GM12878 (cell line): ENCODE measurements around the gene SPOCK1. TPM values are rescaled to one million over a fixed set of nuclear protein-coding genes. Genes with fewer than 3 reads are reported as not detected.

Source experiments
- ATAC-seq: fragments of 200-7000 bp; cut with Tn5 transposase; 3 replicates; pipeline ENCODE4 v1.9.1; 2020; ENCODE audit warnings: mild to moderate bottlenecking, moderate library complexity
- BruUV-seq: library from RNA; stranded (reverse); fragments of 400-500 nt; replicated peaks from 2 replicates; lab custom pipeline; 2021; lab: Mats Ljungman, UMichigan
- CTCF ChIA-PET: fragments of 300-600 bp; sonication (Branson Sonifier 250); formaldehyde crosslinking; extraction: SDS; loops from one replicate; lab custom pipeline; 2021; ENCODE audit warnings: inconsistent platforms; lab: Yijun Ruan, JAX
- POLR2A ChIA-PET: fragments of 350-600 bp; formaldehyde crosslinking; extraction: SDS; loops from one replicate; lab custom pipeline; 2021; ENCODE audit warnings: inconsistent platforms; lab: Charles Lee
- RAD21 ChIA-PET: fragments of 300-600 bp; sonication (Branson Sonifier 250); formaldehyde crosslinking; loops from one replicate; lab custom pipeline; 2023; ENCODE audit warnings: antibody characterized with exemption; ENCODE audit not compliant: unreplicated experiment; lab: Charles Lee
- SMC1A ChIA-PET: fragments of 300-600 bp; sonication (Branson Sonifier 250); formaldehyde crosslinking; loops from one replicate; lab custom pipeline; 2023; ENCODE audit not compliant: unreplicated experiment, uncharacterized antibody; lab: Charles Lee
- DNase-seq: peaks from one replicate; pipeline ENCODE4 v3.0.0-alpha.2; 2011; ENCODE audit warnings: low read depth, low spot score
- FAIRE-seq: peaks from 3 replicates; lab custom pipeline; 2011; peaks lifted over from hg19 to GRCh38; lab: Jason Lieb, UNC
- H2AFZ ChIP-seq: 2 replicates; pipeline ENCODE4 v1.6.0; 2011; ENCODE audit warnings: low read depth, low read length, control low read depth; ENCODE audit not compliant: control insufficient read depth
- H3K27ac ChIP-seq: 2 replicates; pipeline ENCODE4 v1.5.1; 2011; ENCODE audit warnings: control low read depth; ENCODE audit not compliant: control insufficient read depth, insufficient read depth
- H3K27me3 ChIP-seq, 2 experiments: replicated peaks in 1 of 2; 2 replicates each; pipeline versions ENCODE4 v1.6.0 to v1.6.1; 2011; ENCODE audit warnings: low read length in 1 of 2; ENCODE audit not compliant: control insufficient read depth in 2 of 2, insufficient read depth in 2 of 2
- H3K36me3 ChIP-seq, 2 experiments: 2 replicates each; pipeline ENCODE4 v1.5.1; 2011; ENCODE audit warnings: low read length in 1 of 2; ENCODE audit not compliant: control insufficient read depth in 2 of 2, insufficient read depth in 2 of 2
- H3K4me1 ChIP-seq: 2 replicates; pipeline ENCODE4 v1.6.1; 2011; ENCODE audit warnings: mild to moderate bottlenecking, low read length, moderate library complexity, mixed read lengths; ENCODE audit not compliant: control insufficient read depth, insufficient read depth
- H3K4me2 ChIP-seq: 2 replicates; pipeline ENCODE4 v1.6.0; 2011; ENCODE audit warnings: control low read depth; ENCODE audit not compliant: control insufficient read depth, insufficient read depth
- H3K4me3 ChIP-seq: fragments of 200-600 bp; sonication (generic); 2 replicates; pipeline ENCODE4 v1.5.1; 2016
- H3K79me2 ChIP-seq: 2 replicates; pipeline ENCODE4 v1.6.0; 2011; ENCODE audit warnings: low read length; ENCODE audit not compliant: control insufficient read depth, insufficient read depth
- H3K9ac ChIP-seq: 2 replicates; pipeline ENCODE4 v1.8.0; 2011; ENCODE audit warnings: low read length, control low read depth, mixed read lengths; ENCODE audit not compliant: control insufficient read depth, insufficient read depth
- H3K9me3 ChIP-seq: replicated peaks from 3 replicates; pipeline ENCODE4 v1.5.1; 2011; ENCODE audit warnings: mild to moderate bottlenecking, low read length; ENCODE audit not compliant: control insufficient read depth, insufficient read depth
- H4K20me1 ChIP-seq: 2 replicates; pipeline ENCODE4 v1.6.0; 2011; ENCODE audit not compliant: control insufficient read depth, insufficient read depth
- KDM1A ChIP-seq: fragments of 200-600 bp; sonication (generic); IDR thresholded peaks from 2 replicates; pipeline ENCODE4 v1.6.1; 2016; ENCODE audit warnings: borderline replicate concordance
- RFX5 ChIP-seq: IDR thresholded peaks from 2 replicates; pipeline ENCODE4 v1.6.1; 2011; ENCODE audit warnings: low read depth, low read length, improper control_type of control experiment
- SIN3A ChIP-seq: IDR thresholded peaks from 2 replicates; pipeline ENCODE4 v1.6.1; 2012; ENCODE audit warnings: low read depth, low read length, improper control_type of control experiment
- SMAD1 ChIP-seq: fragments of 450-650 bp; IDR thresholded peaks from 2 replicates; pipeline ENCODE4 v1.6.1; 2018; ENCODE audit warnings: mild to moderate bottlenecking, low read depth; ENCODE audit not compliant: partially characterized antibody
- SMARCA5 ChIP-seq: fragments of 450-650 bp; IDR thresholded peaks from 2 replicates; pipeline ENCODE4 v1.6.1; 2017; ENCODE audit warnings: mild to moderate bottlenecking
- SRF ChIP-seq, 2 experiments: IDR thresholded peaks; 2 replicates each; pipeline ENCODE4 v1.6.1; 2011; ENCODE audit warnings: low read depth in 2 of 2, low read length in 2 of 2, mild to moderate bottlenecking in 1 of 2, moderate library complexity in 1 of 2
- WGBS: methylation state at CpG from one replicate; pipeline ENCODE4 v1.1.6; 2016; ENCODE audit warnings: low lambda C conversion rate; ENCODE audit not compliant: insufficient replicate concordance, insufficient coverage; ENCODE audit errors: missing lambda C conversion rate; 5-methylcytosine and 5-hydroxymethylcytosine counted together
- in situ Hi-C: fragments of 300-500 bp; cut with MboI; formaldehyde crosslinking; loops from 9 replicates; pipeline ENCODE4 v1.14.3; 2018; ENCODE audit warnings: mixed read lengths
- intact Hi-C: fragments of 100-400 bp; cut with micrococcal nuclease; formaldehyde crosslinking; loops from one replicate; pipeline ENCODE4 v1.14.2; 2022; ENCODE audit not compliant: unreplicated experiment
- polyA plus RNA-seq, 11 experiments: library from polyadenylated mRNA; depleted of rRNA in 4 of 11; unstranded in 6 of 11; stranded (reverse) in 5 of 11; fragments of >200 nt; fragmentation: Nextera tagmentation in 4 of 11; fragmentation: Illumina TruSeq in 1 of 11; extraction: Ambion mirVana in 4 of 11; extraction: Trizol in 1 of 11; gene quantifications; 1 replicate in 1 of 11; 2 replicates in 10 of 11; pipeline versions ENCODE4 v1.2.1 to v1.2.3, GENCODE V29; 2011 to 2016; ENCODE audit warnings: inconsistent platforms in 2 of 11, missing spikeins in 2 of 11, low read depth in 1 of 11
- total RNA-seq, 4 experiments: library from RNA; depleted of rRNA in 3 of 4; stranded (reverse); fragments of >200 nt in 3 of 4; fragmentation: Illumina TruSeq in 1 of 4; extraction: Trizol in 1 of 4; gene quantifications; 2 replicates each; pipeline versions ENCODE4 v1.2.1 to v1.2.3, GENCODE V29; 2013 to 2021

Gene SPOCK1
- total and polyA plus RNA-seq, 10 of the 15 experiments (the other 5 are each of a cell fraction or from before 2014, with no cell fraction given): 0.06 to 0.68 (median 0.25) TPM; not detected in 3

GRCh38 chr5:137291436-137291835 lies 207.7 kb downstream of the SPOCK1 start:
- no peaks in the 10 kb centered on the region for H3K9me3 ChIP-seq
- no peak for ATAC-seq

GRCh38 chr5:137291031-137291430 lies 208.1 kb downstream of the SPOCK1 start:
- SMC1A ChIA-PET: interaction anchor here (1.4 kb wide), 1 partner anchor 16 kb away, joined by 4 read pairs; no protein-coding TSS in a partner anchor
- WGBS: 0% methylated on average over 1 of the region's 1 CpG
- BruUV-seq: no TSS peak

More at GRCh38 chr5:137291436-137291835, 207.7 kb downstream of the SPOCK1 start:
- H3K27me3 ChIP-seq: peaks cover 0 to 9% of the 10 kb centered on the region in 2 experiments; a peak in 3 of 4 replicates
- FAIRE-seq (no peak), DNase-seq (no peak)
- H2AFZ ChIP-seq: no peak overlapping the region
- TF ChIP-seq RFX5: no peak
- no peak for TF ChIP-seq SRF (IDR thresholded peaks at IDR 0.05; ENCODE audit: low read depth in 2 of 2, low read length in 2 of 2)
- TF ChIP-seq SIN3A: no peak
- no peaks in the 10 kb centered on the region for H3K36me3 ChIP-seq
- ChIA-PET CTCF (interaction anchor here (0.9 kb wide), 1 partner anchor 31 kb away, joined by 3 read pairs; no protein-coding TSS in a partner anchor), POLR2A (no interaction called here), SMC1A (interaction anchor here (1.4 kb wide), 1 partner anchor 16 kb away, joined by 4 read pairs; no protein-coding TSS in a partner anchor), RAD21 (no interaction called here)
- WGBS: 0% methylated on average over 2 of the region's 2 CpGs
- H3K4me1 ChIP-seq: no peaks in the 10 kb centered on the region
- H3K27ac ChIP-seq: no peak overlapping the region
- no peaks in the 10 kb centered on the region for H4K20me1 ChIP-seq
- no TSS peak for BruUV-seq
- H3K4me2 ChIP-seq: no peak overlapping the region
- in situ Hi-C loops: no loop called here
- intact Hi-C loops: no loop called here
- H3K9ac ChIP-seq: no peak overlapping the region
- no peak overlapping the region for H3K4me3 ChIP-seq
- no peaks in the 10 kb centered on the region for H3K79me2 ChIP-seq

More at GRCh38 chr5:137291031-137291430, 208.1 kb downstream of the SPOCK1 start:
- Histone ChIP-seq H3K27me3 (peaks cover 0 to 13% of the 10 kb centered on the region in 2 experiments; a peak in 3 of 4 replicates), H2AFZ (no peak overlapping the region), H3K4me3 (no peak overlapping the region), H3K4me1 (no peaks in the 10 kb centered on the region), H3K9me3 (no peaks in the 10 kb centered on the region), H3K27ac (no peak overlapping the region), H4K20me1 (no peaks in the 10 kb centered on the region), H3K4me2 (no peak overlapping the region), H3K9ac (no peak overlapping the region), H3K36me3 (no peaks in the 10 kb centered on the region), H3K79me2 (no peaks in the 10 kb centered on the region)
- ChIA-PET CTCF (interaction anchor here (0.9 kb wide), 1 partner anchor 31 kb away, joined by 3 read pairs; no protein-coding TSS in a partner anchor), POLR2A (no interaction called here), RAD21 (no interaction called here)
- TF ChIP-seq SMARCA5 (no peak), SMAD1 (no peak), KDM1A (no peak)
- no peak for ATAC-seq
- no peak for DNase-seq
- in situ Hi-C loops: no loop called here
- no peak for FAIRE-seq
- intact Hi-C loops: no loop called here
